ENCODE measurements around the gene GRIP1.
"Not testable (repeated sequence)": the region's sequence is repeated elsewhere in the genome, so short reads cannot be mapped to it uniquely, and the experiment has no call there.

Gene GRIP1

DNA sequence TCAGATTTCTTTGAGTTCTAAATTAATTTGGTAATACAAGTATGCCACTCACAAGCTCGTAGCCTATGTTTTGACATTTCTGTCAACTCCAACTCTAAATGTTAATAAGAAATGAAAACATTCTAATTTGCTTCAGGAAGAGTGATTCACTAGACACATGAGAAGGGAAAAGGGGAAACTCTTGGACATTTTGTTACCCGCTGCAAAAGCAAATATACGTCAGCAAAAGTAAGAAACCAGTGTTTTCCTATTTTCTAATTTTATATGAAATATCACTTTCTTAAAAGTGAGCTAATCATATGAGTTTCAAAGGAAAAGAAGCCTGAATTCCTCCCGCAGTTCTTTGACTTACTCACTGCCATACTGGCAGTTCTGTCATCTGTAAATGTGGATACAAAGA, 162.3 kb downstream of the GRIP1 start:
- Mint-ChIP-seq H3K27me3 (peaks cover 15% of the 10 kb centered on the region), H3K4me1 (no peaks in the 10 kb centered on the region), H3K27ac (ENCODE audit: low read depth) (no peak overlapping the region), H3K36me3 (ENCODE audit: insufficient read depth) (no peaks in the 10 kb centered on the region), H3K4me3 (no peak overlapping the region), H3K9me3 (no peaks in the 10 kb centered on the region)
- DNase-seq (ENCODE audit: low spot score in 2 of 2), result no peak
- no peak for ATAC-seq (replicated peaks; ENCODE audit: extremely low read depth, poor library complexity, severe bottlenecking)

DNA sequence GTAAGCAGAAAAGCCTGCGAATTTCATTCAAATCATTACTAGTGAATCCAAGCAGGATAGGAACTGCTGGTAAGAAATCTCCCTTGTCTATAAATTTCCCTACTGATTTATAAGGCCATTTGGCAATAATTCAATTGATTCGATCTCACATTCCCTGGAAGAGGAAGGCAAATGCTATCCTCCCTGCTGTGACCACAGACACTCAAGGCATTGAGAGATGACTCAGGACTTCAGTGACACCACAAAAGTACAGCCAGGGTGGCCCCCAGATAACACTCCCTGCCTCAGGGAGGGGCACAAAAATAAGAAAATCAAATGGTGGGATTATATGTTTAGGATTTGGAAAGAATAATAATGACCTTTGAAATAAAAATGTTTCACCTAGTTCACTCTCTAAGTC, 162.7 kb downstream of the GRIP1 start:
- no peak for ATAC-seq (replicated peaks; ENCODE audit: extremely low read depth, poor library complexity, severe bottlenecking)
- H3K27ac Mint-ChIP-seq (ENCODE audit: low read depth), result no peak overlapping the region
- peaks cover 18% of the 10 kb centered on the region for H3K27me3 Mint-ChIP-seq
- H3K36me3 Mint-ChIP-seq (ENCODE audit: insufficient read depth), result no peaks in the 10 kb centered on the region
- H3K4me1 Mint-ChIP-seq, result no peaks in the 10 kb centered on the region
- H3K9me3 Mint-ChIP-seq, result no peaks in the 10 kb centered on the region
- DNase-seq (ENCODE audit: low spot score in 2 of 2), result no peak
- no peak overlapping the region for H3K4me3 Mint-ChIP-seq

GRCh38 chr12:66514581-66514980, 164.3 kb downstream of the GRIP1 start:
- no peak for ATAC-seq (replicated peaks; ENCODE audit: extremely low read depth, poor library complexity, severe bottlenecking)
- Mint-ChIP-seq H3K9me3 (no peaks in the 10 kb centered on the region), H3K4me1 (no peaks in the 10 kb centered on the region), H3K36me3 (ENCODE audit: insufficient read depth) (no peaks in the 10 kb centered on the region), H3K27ac (ENCODE audit: low read depth) (no peak overlapping the region), H3K4me3 (no peak overlapping the region), H3K27me3 (peaks cover 18% of the 10 kb centered on the region)
- DNase-seq (ENCODE audit: low spot score in 2 of 2), result no peak

GRCh38 chr12:66508025-66508424, 170.9 kb downstream of the GRIP1 start:
- Mint-ChIP-seq H3K27ac (ENCODE audit: low read depth) (no peak overlapping the region), H3K27me3 (peaks cover 11% of the 10 kb centered on the region), H3K4me1 (no peaks in the 10 kb centered on the region), H3K9me3 (no peaks in the 10 kb centered on the region), H3K36me3 (ENCODE audit: insufficient read depth) (no peaks in the 10 kb centered on the region), H3K4me3 (no peak overlapping the region)
- no peak for DNase-seq (ENCODE audit: low spot score in 2 of 2)
- no peak for ATAC-seq (replicated peaks; ENCODE audit: extremely low read depth, poor library complexity, severe bottlenecking)

DNA sequence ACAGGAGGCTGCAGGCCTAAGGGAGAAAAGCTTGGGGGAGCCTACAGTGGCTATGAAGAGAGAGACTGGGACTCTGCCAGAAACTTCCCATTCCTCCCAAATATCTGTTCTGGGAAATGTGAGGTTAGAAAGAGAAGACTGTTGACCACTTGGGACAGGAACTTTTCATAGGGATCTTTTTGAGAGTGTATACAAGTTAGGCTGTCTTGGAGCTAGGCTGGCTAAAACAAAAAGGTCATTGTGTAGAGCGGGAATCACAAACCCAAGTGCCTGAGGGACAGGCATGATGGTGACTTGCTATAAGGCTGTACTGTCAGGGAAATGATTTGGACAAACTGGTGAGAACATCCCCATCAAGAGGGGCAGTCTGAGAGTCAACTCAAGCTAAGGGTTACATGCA, 175.1 kb downstream of the GRIP1 start:
- Mint-ChIP-seq H3K36me3 (ENCODE audit: insufficient read depth) (no peaks in the 10 kb centered on the region), H3K27me3 (no peaks in the 10 kb centered on the region), H3K4me3 (no peak overlapping the region), H3K9me3 (no peaks in the 10 kb centered on the region), H3K27ac (ENCODE audit: low read depth) (no peak overlapping the region), H3K4me1 (no peaks in the 10 kb centered on the region)
- ATAC-seq (replicated peaks; ENCODE audit: extremely low read depth, poor library complexity, severe bottlenecking) (no peak), DNase-seq (ENCODE audit: low spot score in 2 of 2) (no peak)

GRCh38 chr12:66502911-66503310, 176.0 kb downstream of the GRIP1 start:
- DNase-seq (ENCODE audit: low spot score in 2 of 2) (no peak), ATAC-seq (replicated peaks; ENCODE audit: extremely low read depth, poor library complexity, severe bottlenecking) (no peak)
- H3K9me3 Mint-ChIP-seq, result no peaks in the 10 kb centered on the region
- peaks cover 6% of the 10 kb centered on the region for H3K27me3 Mint-ChIP-seq
- H3K27ac Mint-ChIP-seq (ENCODE audit: low read depth), result no peak overlapping the region
- H3K4me1 Mint-ChIP-seq, result no peaks in the 10 kb centered on the region
- no peaks in the 10 kb centered on the region for H3K36me3 Mint-ChIP-seq (ENCODE audit: insufficient read depth)
- no peak overlapping the region for H3K4me3 Mint-ChIP-seq

DNA sequence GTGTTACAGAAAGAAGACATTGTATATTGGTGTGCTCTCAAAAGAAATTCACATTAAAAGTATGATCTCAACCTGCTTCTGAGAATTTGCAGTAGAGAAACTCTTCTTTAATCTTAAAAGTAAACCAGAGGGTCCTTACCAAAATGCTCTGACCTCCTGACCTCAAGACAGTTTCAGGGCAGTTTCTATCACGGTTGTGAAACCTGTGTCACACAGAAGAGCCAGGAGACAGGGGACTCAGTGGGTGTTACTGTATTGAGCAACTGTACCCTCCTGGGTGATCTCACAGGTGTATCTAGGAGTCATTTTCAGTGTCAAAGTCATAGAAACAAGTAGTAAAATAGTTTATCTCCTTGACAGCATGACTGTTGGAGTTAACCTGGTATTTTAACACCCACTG, 178.0 kb downstream of the GRIP1 start:
- Mint-ChIP-seq H3K4me3 (no peak overlapping the region), H3K27ac (ENCODE audit: low read depth) (no peak overlapping the region), H3K4me1 (no peaks in the 10 kb centered on the region), H3K36me3 (ENCODE audit: insufficient read depth) (no peaks in the 10 kb centered on the region), H3K27me3 (peaks cover 26% of the 10 kb centered on the region), H3K9me3 (no peaks in the 10 kb centered on the region)
- DNase-seq (ENCODE audit: low spot score in 2 of 2), result no peak
- no peak for ATAC-seq (replicated peaks; ENCODE audit: extremely low read depth, poor library complexity, severe bottlenecking)

- H3K27me3 Mint-ChIP-seq, result peaks cover 29% of the 10 kb centered on the region
- DNase-seq (ENCODE audit: low spot score in 2 of 2), result no peak
- no peak for ATAC-seq (replicated peaks; ENCODE audit: extremely low read depth, poor library complexity, severe bottlenecking)
- H3K9me3 Mint-ChIP-seq, result no peaks in the 10 kb centered on the region
- H3K4me3 Mint-ChIP-seq, result no peak overlapping the region
- no peaks in the 10 kb centered on the region for H3K4me1 Mint-ChIP-seq
- H3K27ac Mint-ChIP-seq (ENCODE audit: low read depth), result no peak overlapping the region
- no peaks in the 10 kb centered on the region for H3K36me3 Mint-ChIP-seq (ENCODE audit: insufficient read depth)
Measured at GRCh38 chr12:66500091-66500490, 178.8 kb downstream of the GRIP1 start.

- no peak overlapping the region for H3K27ac Mint-ChIP-seq (ENCODE audit: low read depth)
- no peaks in the 10 kb centered on the region for H3K9me3 Mint-ChIP-seq
- peaks cover 34% of the 10 kb centered on the region for H3K27me3 Mint-ChIP-seq
- no peaks in the 10 kb centered on the region for H3K36me3 Mint-ChIP-seq (ENCODE audit: insufficient read depth)
- ATAC-seq (replicated peaks; ENCODE audit: extremely low read depth, poor library complexity, severe bottlenecking) (no peak), DNase-seq (ENCODE audit: low spot score in 2 of 2) (no peak)
- H3K4me1 Mint-ChIP-seq, result no peaks in the 10 kb centered on the region
- no peak overlapping the region for H3K4me3 Mint-ChIP-seq
Measured at GRCh38 chr12:66499000-66499399, 179.9 kb downstream of the GRIP1 start.

GRCh38 chr12:66498059-66498458, 180.8 kb downstream of the GRIP1 start:
- ATAC-seq (replicated peaks; ENCODE audit: extremely low read depth, poor library complexity, severe bottlenecking); H3K36me3 Mint-ChIP-seq (ENCODE audit: insufficient read depth); H3K27ac Mint-ChIP-seq (ENCODE audit: low read depth); DNase-seq (ENCODE audit: low spot score in 2 of 2); H3K9me3 Mint-ChIP-seq; H3K4me1 Mint-ChIP-seq; H3K4me3 Mint-ChIP-seq: not testable (repeated sequence)
- H3K27me3 Mint-ChIP-seq, result peaks cover 34% of the 10 kb centered on the region

DNA sequence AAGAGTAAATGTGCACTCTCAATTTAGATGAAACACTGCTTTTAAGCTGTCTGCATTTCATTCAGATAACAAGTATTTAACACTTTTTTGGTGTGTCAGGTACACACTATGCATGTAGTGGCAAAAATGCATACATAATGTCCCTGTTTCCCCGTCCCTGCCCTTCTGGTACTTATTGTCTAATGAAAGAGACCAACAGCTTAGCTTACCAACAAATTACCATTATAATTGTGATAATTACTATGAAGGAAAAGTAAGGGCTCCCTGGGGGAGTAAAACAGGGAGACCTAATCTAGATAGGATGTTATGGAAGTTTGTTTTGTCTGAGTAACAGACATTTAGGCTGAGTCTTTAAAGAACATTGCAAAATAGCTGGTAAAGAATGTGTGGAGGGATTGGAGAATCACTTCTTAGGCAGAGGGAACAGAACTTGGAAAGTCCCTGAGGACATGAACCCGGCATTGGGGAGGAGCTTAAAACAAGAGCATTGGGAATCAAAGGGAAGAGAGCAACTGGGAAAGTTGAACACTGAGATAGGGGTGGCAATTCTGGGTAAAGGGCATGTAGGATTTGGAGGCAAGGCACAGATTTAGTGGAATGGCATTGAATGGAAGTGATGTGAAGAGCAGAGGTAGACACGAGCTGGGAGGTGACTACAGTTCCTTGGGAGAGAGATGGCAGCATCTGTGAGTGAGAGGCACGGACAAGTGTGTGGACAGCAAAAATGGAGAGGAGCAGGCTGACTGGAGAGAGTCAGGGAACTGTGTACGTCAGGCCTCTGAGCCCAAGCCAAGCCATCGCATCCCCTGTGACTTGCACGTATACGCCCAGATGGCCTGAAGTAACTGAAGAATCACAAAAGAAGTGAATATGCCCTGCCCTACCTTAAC, 181.6 kb downstream of the GRIP1 start:
- no peak overlapping the region for H3K27ac Mint-ChIP-seq (ENCODE audit: low read depth)
- no peak for DNase-seq (ENCODE audit: low spot score in 2 of 2)
- peaks cover 34% of the 10 kb centered on the region for H3K27me3 Mint-ChIP-seq

DNA sequence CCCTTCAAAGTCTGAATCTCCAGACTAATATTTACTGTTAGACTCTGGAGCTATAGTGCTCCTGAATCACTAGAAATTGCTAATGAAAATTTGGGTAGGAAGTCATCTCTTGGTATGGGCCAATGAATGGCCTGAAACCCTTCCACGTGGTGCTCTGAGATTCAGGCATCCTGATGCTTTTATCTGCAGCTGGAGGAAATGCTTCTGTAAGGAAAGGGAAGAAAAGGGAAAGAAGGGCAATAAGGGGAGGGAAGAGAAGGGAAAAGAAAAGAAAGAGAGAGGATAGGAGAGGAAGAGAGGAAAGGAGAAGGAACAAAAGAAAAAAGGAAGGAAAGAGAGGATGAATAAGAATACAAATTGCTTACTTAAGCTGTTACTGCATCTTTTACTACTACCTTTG, 182.3 kb downstream of the GRIP1 start:
- DNase-seq (ENCODE audit: low spot score in 2 of 2), result no peak
- Mint-ChIP-seq H3K4me3 (no peak overlapping the region), H3K36me3 (ENCODE audit: insufficient read depth) (no peaks in the 10 kb centered on the region), H3K4me1 (no peaks in the 10 kb centered on the region), H3K27me3 (peaks cover 36% of the 10 kb centered on the region), H3K9me3 (no peaks in the 10 kb centered on the region), H3K27ac (ENCODE audit: low read depth) (no peak overlapping the region)
- ATAC-seq (replicated peaks; ENCODE audit: extremely low read depth, poor library complexity, severe bottlenecking), result no peak

More for the DNA sequence above, 181.6 kb downstream of the GRIP1 start:
- no peak for ATAC-seq (replicated peaks; ENCODE audit: extremely low read depth, poor library complexity, severe bottlenecking)
- no peak overlapping the region for H3K4me3 Mint-ChIP-seq
- no peaks in the 10 kb centered on the region for H3K4me1 Mint-ChIP-seq
- H3K9me3 Mint-ChIP-seq, result no peaks in the 10 kb centered on the region
- no peaks in the 10 kb centered on the region for H3K36me3 Mint-ChIP-seq (ENCODE audit: insufficient read depth)

GRCh38 chr12:66495709-66496108, 183.2 kb downstream of the GRIP1 start:
- no peak for DNase-seq (ENCODE audit: low spot score in 2 of 2)
- no peak for ATAC-seq (replicated peaks; ENCODE audit: extremely low read depth, poor library complexity, severe bottlenecking)
- H3K36me3 Mint-ChIP-seq (ENCODE audit: insufficient read depth), result no peaks in the 10 kb centered on the region
- no peaks in the 10 kb centered on the region for H3K9me3 Mint-ChIP-seq
- H3K4me3 Mint-ChIP-seq, result no peak overlapping the region
- H3K27me3 Mint-ChIP-seq, result peaks cover 45% of the 10 kb centered on the region
- H3K27ac Mint-ChIP-seq (ENCODE audit: low read depth), result no peak overlapping the region
- H3K4me1 Mint-ChIP-seq, result no peaks in the 10 kb centered on the region
